ENCODE data around the gene RELL1. TPM values are rescaled to one million over a fixed set of nuclear protein-coding genes. Genes with fewer than 3 reads are reported as not detected.

Gene RELL1
- total and polyA plus RNA-seq, 4 donors: 1.8 to 47.4 (median 20.6) TPM

GRCh38 chr4:37605843-37606565, 80.2 kb downstream of the RELL1 start:
- no peak overlapping the region for H3K9ac ChIP-seq (ENCODE audit: insufficient read depth in 1 of 2, low read length in 2 of 2)
- DNase-seq (no peak), ATAC-seq (ENCODE audit: insufficient read depth, low FRiP score) (no peak)
- TF ChIP-seq CTCF (IDR thresholded peaks at IDR 0.05; ENCODE audit: control extremely low read depth, extremely low read depth): no peak
- peaks cover 0 to 4% (median 1%) of the 10 kb centered on the region in 4 donors for H3K36me3 ChIP-seq (ENCODE audit: control insufficient read depth in 4 of 4, insufficient read depth in 4 of 4, low read length in 4 of 4)
- H3K27me3 ChIP-seq (ENCODE audit: control insufficient read depth in 3 of 3, insufficient read depth in 3 of 3, low read length in 2 of 3): no peaks in the 10 kb centered on the region
- H3K4me3 ChIP-seq: no peak overlapping the region
- H3K4me1 ChIP-seq (ENCODE audit: control insufficient read depth in 5 of 5, insufficient read depth in 5 of 5, low read length in 5 of 5): no peaks in the 10 kb centered on the region
- no peak overlapping the region for H3K27ac ChIP-seq (ENCODE audit: low read depth in 1 of 2, low read length in 1 of 2)
- no peaks in the 10 kb centered on the region for H3K9me3 ChIP-seq (ENCODE audit: control insufficient read depth in 4 of 4, insufficient read depth in 3 of 4, low read length in 3 of 4)

GRCh38 chr4:37604461-37604860, 81.7 kb downstream of the RELL1 start:
- 88 to 90% methylated on average over 4 of the region's 4 CpGs for WGBS, 2 donors
- DNase-seq: no peak

GRCh38 chr4:37603711-37604110, 82.5 kb downstream of the RELL1 start:
- Histone ChIP-seq H3K9ac (ENCODE audit: insufficient read depth in 1 of 2, low read length in 2 of 2) (no peak overlapping the region), H3K36me3 (ENCODE audit: control insufficient read depth in 4 of 4, insufficient read depth in 4 of 4, low read length in 4 of 4) (no peaks in the 10 kb centered on the region), H3K9me3 (ENCODE audit: control insufficient read depth in 4 of 4, insufficient read depth in 3 of 4, low read length in 3 of 4) (no peaks in the 10 kb centered on the region), H3K4me3 (no peak overlapping the region), H3K4me1 (ENCODE audit: control insufficient read depth in 5 of 5, insufficient read depth in 5 of 5, low read length in 5 of 5) (no peaks in the 10 kb centered on the region), H3K27me3 (ENCODE audit: control insufficient read depth in 3 of 3, insufficient read depth in 3 of 3, low read length in 2 of 3) (no peaks in the 10 kb centered on the region), H3K27ac (ENCODE audit: low read depth in 1 of 2, low read length in 1 of 2) (no peak overlapping the region)
- DNase-seq: no peak
- TF ChIP-seq CTCF (IDR thresholded peaks at IDR 0.05; ENCODE audit: control extremely low read depth, extremely low read depth): no peak
- ATAC-seq (ENCODE audit: insufficient read depth, low FRiP score): no peak
- 79 to 89% methylated on average over 5 of the region's 5 CpGs for WGBS, 2 donors

More at GRCh38 chr4:37604461-37604860, 81.7 kb downstream of the RELL1 start:
- Histone ChIP-seq H3K36me3 (ENCODE audit: control insufficient read depth in 4 of 4, insufficient read depth in 4 of 4, low read length in 4 of 4) (peaks cover 0 to under 1% (median under 1%) of the 10 kb centered on the region in 4 donors), H3K4me1 (ENCODE audit: control insufficient read depth in 5 of 5, insufficient read depth in 5 of 5, low read length in 5 of 5) (no peaks in the 10 kb centered on the region), H3K9me3 (ENCODE audit: control insufficient read depth in 4 of 4, insufficient read depth in 3 of 4, low read length in 3 of 4) (no peaks in the 10 kb centered on the region), H3K4me3 (no peak overlapping the region), H3K9ac (ENCODE audit: insufficient read depth in 1 of 2, low read length in 2 of 2) (no peak overlapping the region), H3K27me3 (ENCODE audit: control insufficient read depth in 3 of 3, insufficient read depth in 3 of 3, low read length in 2 of 3) (no peaks in the 10 kb centered on the region), H3K27ac (ENCODE audit: low read depth in 1 of 2, low read length in 1 of 2) (no peak overlapping the region)
- ATAC-seq (ENCODE audit: insufficient read depth, low FRiP score): no peak
- no peak for TF ChIP-seq CTCF (IDR thresholded peaks at IDR 0.05; ENCODE audit: control extremely low read depth, extremely low read depth)

GRCh38 chr4:37603070-37603468, 83.1 kb downstream of the RELL1 start:
- WGBS, 2 donors: 8 to 9% methylated on average over 10 of the region's 10 CpGs
- Histone ChIP-seq H3K36me3 (ENCODE audit: control insufficient read depth in 4 of 4, insufficient read depth in 4 of 4, low read length in 4 of 4) (no peaks in the 10 kb centered on the region), H3K27ac (ENCODE audit: low read depth in 1 of 2, low read length in 1 of 2) (no peak overlapping the region), H3K9me3 (ENCODE audit: control insufficient read depth in 4 of 4, insufficient read depth in 3 of 4, low read length in 3 of 4) (no peaks in the 10 kb centered on the region), H3K9ac (ENCODE audit: insufficient read depth in 1 of 2, low read length in 2 of 2) (no peak overlapping the region), H3K4me3 (no peak overlapping the region), H3K4me1 (ENCODE audit: control insufficient read depth in 5 of 5, insufficient read depth in 5 of 5, low read length in 5 of 5) (no peaks in the 10 kb centered on the region), H3K27me3 (ENCODE audit: control insufficient read depth in 3 of 3, insufficient read depth in 3 of 3, low read length in 2 of 3) (no peaks in the 10 kb centered on the region)
- ATAC-seq (ENCODE audit: insufficient read depth, low FRiP score) (peak; percentile 89), DNase-seq (peak; percentile 72 to 81 (median 79))
- peak; percentile 82 for TF ChIP-seq CTCF (IDR thresholded peaks at IDR 0.05; ENCODE audit: control extremely low read depth, extremely low read depth)

Data from lung (tissue), 12 donors.